Fibroblast of villous mesenchyme (primary cell): ENCODE results near the gene HPCAL1. TPM values are rescaled to one million over a fixed set of nuclear protein-coding genes. Genes with fewer than 3 reads are reported as not detected.

Experiments used
- DNase-seq: peaks from one replicate; pipeline ENCODE4 v3.0.0-alpha.2; 2010; ENCODE audit warnings: low read depth
- H3K4me3 ChIP-seq: 2 replicates; pipeline ENCODE4 v1.5.1; 2011; ENCODE audit warnings: low read depth, mild to moderate bottlenecking, low read length
- total RNA-seq: library from RNA; depleted of rRNA; stranded (reverse); fragments of >200 nt; gene quantifications from 2 replicates; pipeline ENCODE4 v1.2.3, GENCODE V29; 2012
- TF ChIP-seq, protein P1 (sequence below): IDR thresholded peaks from 2 replicates; pipeline ENCODE4 v1.5.1; 2012; ENCODE audit warnings: low read depth, mild to moderate bottlenecking, low read length; ENCODE audit not compliant: insufficient read depth

HPCAL1 gene
- total RNA-seq, 1 donor = 60.0 TPM

DNA sequence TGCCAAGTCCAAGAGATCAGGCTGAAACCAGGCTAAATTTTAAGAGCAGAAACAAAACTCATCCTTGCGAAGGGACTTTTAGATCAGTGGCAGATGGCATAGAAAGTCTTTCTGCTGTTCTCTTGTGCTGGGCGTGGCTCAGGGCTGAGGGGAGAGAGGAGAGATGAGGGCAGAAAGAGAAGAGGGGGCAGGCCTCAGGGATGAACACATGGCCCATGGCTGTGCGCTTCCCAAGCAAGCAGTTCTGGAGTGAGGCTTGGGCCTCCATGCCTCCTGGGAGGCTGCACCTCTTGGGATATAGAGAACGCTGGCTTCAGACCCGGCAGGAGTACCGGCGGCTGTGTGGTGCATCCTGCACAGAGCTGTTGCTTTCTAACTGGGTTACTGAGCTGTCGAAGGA is 41.0 kb downstream of the HPCAL1 start:
- no peak overlapping the region for H3K4me3 ChIP-seq
- TF ChIP-seq, protein P1, sequence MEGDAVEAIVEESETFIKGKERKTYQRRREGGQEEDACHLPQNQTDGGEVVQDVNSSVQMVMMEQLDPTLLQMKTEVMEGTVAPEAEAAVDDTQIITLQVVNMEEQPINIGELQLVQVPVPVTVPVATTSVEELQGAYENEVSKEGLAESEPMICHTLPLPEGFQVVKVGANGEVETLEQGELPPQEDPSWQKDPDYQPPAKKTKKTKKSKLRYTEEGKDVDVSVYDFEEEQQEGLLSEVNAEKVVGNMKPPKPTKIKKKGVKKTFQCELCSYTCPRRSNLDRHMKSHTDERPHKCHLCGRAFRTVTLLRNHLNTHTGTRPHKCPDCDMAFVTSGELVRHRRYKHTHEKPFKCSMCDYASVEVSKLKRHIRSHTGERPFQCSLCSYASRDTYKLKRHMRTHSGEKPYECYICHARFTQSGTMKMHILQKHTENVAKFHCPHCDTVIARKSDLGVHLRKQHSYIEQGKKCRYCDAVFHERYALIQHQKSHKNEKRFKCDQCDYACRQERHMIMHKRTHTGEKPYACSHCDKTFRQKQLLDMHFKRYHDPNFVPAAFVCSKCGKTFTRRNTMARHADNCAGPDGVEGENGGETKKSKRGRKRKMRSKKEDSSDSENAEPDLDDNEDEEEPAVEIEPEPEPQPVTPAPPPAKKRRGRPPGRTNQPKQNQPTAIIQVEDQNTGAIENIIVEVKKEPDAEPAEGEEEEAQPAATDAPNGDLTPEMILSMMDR = no peak
- DNase-seq = no peak

DNA sequence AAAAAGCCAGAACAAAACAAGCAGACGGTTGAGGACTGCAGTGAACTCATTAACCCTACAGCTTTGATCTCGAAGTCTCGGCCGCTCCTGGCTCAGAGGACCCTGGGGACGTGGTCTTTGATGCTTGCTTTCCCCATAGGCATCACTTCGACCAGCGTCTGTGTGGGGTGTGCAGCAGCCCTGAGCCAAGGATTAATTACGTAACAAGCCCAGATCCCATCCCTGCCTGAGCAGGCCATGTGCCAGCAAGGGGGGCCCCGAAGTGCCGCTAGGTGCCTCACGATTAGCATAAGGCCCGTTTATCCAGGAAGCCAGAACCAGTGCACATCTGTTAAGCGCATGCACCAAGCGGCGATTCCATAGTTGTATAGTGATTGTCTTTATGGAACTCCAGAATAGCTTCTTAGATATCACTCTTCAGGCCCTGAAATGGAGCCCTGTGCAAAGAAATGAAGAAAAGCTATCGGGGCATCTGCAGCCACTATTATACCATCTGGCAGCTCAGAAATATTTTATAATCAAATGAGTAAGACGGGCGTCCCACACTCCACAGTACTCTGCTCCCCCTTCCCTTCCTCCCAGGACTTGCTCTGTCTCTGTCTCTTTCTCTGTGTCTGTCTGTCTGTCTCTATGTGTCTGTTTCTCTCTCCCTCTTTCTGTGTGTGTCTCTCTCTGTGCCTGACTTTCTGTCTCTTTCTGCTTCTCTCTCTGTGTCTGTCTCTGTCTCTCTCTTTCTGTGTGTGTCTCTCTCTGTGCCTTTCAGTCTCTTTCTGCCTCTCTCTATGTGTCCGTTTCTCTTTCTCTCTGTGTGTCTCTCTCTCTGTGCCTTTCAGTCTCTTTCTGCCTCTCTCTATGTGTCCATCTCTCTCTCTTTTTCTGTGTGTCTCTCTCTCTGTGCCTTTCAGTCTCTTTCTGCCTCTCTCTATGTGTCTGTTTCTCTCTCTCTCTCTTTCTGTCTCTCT is 41.7 kb downstream of the HPCAL1 start:
- TF ChIP-seq, protein P1 = no peak
- peak; percentile 34 for DNase-seq
- H3K4me3 ChIP-seq = no peak overlapping the region

DNA sequence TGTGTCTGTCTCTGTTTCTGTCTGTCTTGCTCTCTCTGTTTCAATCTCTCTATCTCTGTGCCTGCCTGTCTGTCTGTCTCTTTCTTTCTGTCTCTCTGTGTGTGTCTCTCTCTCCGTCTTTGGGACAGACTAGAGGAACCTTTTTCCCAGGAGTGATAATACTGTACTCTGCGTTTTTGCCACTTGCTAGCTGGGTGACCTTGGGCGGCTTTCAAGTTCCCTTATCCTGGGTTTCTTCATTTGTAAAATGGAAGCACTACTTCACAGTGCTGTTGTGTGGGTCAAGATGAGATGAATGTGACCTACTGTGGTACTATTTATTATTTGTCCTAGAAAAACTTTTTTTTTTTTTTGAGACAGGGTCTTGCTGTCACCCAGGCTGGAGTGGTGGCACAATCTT is 42.4 kb downstream of the HPCAL1 start:
- no peak for DNase-seq
- no peak overlapping the region for H3K4me3 ChIP-seq
- TF ChIP-seq, protein P1 = no peak

DNA sequence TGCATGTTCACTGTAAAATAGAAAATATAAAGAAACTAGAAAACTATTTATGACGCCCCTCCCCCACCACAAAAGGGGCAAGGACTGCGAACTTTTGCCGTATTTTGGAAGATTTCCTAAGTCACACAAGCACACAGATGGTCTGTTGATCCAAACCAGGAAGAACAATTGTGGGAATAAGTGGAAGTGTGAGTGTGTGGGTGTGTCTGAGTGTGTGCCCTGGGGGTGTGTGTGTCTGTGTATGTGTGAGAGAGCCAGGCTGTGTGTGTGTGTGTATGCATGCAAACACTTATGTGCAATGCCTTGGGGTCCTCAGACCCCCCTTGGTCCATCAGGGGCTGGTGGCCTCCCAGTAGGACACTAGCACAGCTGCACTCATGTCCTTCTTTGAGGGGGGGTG is 43.1 kb downstream of the HPCAL1 start:
- no peak for DNase-seq
- TF ChIP-seq, protein P1 = no peak
- no peak overlapping the region for H3K4me3 ChIP-seq

DNA sequence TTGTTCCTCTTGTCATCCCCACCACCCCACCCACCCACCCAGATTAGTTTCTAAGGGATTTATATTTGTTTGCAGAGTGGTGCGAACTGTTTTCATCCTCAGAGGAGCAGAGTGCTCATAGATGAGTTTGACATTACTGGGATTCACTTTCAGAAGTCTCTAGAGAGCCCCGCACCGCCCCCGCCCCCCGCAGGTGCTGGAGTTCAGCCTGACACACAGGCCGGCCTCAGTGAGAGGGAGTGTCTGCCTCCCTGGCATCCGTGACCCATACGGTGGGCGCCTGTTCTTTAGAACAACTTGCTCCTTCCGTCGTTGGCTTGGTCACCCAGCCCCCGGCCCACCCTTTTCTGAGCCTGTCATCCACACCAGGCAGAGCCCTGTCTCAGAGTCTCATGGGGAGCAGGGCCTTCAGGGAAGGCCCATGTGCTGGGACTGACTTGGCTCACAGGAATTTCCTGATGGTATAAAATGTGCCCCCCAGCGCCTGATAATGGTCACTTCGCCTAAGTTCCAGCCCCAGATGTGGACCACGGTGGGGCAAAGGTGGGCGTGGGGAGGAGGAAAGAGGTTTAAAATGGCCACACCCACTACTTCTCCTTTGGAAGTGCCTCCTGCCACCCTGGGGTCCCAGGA is 44.3 kb downstream of the HPCAL1 start:
- H3K4me3 ChIP-seq = no peak overlapping the region
- no peak for DNase-seq
- TF ChIP-seq, protein P1 = no peak

DNA sequence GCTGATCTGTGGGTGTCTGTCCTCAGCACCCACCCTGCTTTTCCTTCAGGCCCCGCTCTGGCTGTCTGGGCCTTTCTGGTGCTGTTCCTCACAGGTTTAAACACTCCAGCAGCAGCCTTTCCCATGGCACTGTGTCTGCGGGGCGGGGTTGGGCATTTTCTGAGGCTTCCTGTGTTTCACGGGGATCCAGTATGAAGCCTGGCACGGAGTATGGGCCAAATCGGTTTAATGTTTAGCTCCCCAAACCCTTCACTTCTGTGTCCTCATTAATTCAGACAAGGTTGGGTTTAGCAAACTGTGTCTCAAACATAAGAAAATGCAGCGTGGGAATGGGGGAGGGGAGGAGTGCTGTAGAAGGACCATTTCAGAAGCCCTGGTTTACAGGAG is 44.9 kb downstream of the HPCAL1 start:
- no peak overlapping the region for H3K4me3 ChIP-seq
- DNase-seq = no peak
- TF ChIP-seq, protein P1 = no peak
